Islet of Langerhans (tissue), 1 donor: Measurements from ENCODE around the gene CYYR1.

Experiments used
- FAIRE-seq: peaks from one replicate; lab custom pipeline; 2011; peaks lifted over from hg19 to GRCh38; lab: Jason Lieb, UNC

Gene CYYR1

DNA sequence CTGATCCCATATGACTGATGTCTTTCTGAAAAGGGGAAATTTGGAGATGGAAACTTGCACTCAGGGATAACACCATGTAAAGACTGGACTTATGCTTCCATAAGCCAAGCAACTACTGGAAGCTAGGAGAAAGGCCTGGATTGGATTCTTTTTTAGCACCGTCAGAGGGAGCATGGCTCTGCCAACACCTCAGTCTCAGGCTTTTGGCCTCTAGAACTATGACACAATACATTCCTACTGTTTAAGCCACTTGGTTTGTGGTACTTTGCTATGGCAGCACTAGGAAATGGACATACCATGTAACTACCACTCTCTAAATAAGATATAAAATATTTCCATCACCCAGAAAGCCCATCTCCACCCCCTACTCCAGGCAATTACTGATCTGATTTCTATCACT lies 139.7 kb downstream of the CYYR1 start:
- no peak for FAIRE-seq

DNA sequence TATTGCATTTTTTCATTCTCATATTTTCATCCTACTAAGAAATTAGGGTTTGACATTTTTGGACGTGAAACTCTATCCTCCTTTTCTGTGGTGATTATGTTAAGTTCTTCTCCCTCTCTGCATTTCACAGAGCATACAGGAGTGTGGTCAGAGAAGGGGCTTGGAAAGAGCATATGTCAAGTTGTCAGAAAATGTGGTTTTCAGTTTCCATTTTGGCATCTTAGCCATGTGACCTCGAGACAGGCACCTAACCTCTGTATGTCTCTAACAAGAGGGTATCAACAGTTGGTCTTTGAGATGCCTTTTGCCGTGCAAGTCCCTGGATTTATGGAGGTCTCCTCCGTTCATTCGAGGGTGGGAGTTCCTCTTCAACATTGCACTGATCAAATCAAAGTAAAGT lies 140.7 kb downstream of the CYYR1 start:
- FAIRE-seq, result no peak

DNA sequence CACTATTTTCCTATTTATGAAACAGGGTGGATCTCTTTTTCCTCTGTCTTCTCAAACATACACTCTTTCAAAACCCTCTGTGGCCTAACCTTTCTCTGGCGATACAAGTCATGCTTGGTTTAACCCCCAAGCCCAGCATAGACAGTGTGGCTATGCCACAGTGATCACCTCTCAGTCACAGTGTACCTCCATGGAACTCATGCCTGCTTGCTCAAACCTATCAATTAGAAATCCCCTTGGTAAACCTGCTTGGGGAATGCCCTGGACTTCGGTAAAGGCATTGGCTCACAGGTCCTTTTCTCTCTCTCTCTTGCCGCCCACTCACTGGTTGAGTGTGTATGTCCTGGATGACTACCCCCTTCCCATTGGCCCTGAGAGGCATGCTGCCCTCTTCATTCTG lies 147.5 kb downstream of the CYYR1 start:
- no peak for FAIRE-seq

DNA sequence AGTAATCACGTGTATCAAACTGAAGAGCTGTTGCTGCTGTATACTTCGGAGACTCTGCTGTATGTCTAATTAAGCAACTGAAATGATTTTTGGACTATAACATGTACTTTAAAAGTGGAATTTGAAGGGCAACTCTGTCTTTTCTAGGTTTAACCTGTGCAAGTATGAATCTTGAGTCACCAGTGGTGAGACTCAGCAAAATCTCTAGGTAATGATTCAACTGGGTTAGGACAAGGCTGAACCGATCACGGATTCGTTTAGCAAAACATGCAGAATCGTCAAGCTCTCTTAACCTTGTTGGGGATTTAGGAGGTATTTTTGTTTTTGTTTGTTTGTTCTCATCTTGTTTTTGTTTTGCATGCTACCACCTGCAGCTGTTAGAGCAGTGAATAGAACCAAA lies 149.6 kb downstream of the CYYR1 start:
- FAIRE-seq, result no peak

DNA sequence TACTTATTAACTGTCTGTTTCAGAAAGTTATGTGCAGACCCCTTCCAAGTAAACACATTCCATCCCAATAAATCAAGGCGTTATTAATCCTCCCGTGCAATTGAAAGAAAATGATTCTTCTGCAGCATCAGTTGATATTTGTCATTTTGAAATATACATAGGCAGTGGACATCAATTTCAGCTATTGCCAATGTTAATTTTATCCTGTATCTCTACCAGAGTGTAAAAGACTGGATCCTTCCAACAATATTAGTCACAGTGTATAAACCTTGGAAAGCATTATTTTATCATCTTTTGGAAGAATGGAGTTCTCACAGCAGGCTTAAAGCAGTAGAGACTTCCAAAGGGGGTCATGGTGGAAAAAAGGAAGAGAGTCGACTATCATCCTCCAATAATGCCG lies 150.4 kb downstream of the CYYR1 start:
- FAIRE-seq, result no peak

GRCh38 chr21:26422138-26422537 lies 150.9 kb downstream of the CYYR1 start:
- no peak for FAIRE-seq

DNA sequence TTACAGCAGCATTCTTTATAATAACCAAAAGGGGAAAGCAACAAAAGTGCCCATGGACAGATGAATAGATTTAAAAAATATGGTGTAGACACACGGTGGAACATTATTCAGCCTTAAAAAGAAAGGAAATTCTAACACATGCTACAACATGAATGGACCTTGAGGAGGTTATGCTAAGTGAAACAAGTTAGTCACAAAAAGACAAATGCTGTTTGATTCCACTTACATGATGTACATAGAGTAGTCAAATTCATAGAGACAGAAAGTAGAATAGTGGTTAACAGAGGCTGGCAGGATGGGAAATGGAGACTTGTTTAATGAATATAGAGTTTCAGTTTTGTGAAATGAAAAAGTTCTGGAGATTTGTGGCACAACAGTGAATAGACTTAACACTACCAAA lies 151.4 kb downstream of the CYYR1 start:
- no peak for FAIRE-seq
